GM12873 (cell line): ENCODE results near the gene HTN3.
"Not testable (repeated sequence)": the region's sequence is repeated elsewhere in the genome, so short reads cannot be mapped to it uniquely, and the experiment has no call there.

Experiments
- CTCF ChIP-seq: IDR thresholded peaks from 2 replicates; pipeline ENCODE4 v1.5.1; 2012; ENCODE audit warnings: low read depth, mild to moderate bottlenecking, moderate library complexity, low read length, control low read depth; ENCODE audit not compliant: insufficient read depth; ENCODE audit errors: missing control alignments

The HTN3 gene

GRCh38 chr4:70028159-70028558 lies at the start of gene HTN3:
TSS of gene HTN3 (plus strand) at chr4:70028459. CDS start at chr4:70030741, 2,282 bp downstream.
- not testable (repeated sequence) for TF ChIP-seq CTCF

DNA sequence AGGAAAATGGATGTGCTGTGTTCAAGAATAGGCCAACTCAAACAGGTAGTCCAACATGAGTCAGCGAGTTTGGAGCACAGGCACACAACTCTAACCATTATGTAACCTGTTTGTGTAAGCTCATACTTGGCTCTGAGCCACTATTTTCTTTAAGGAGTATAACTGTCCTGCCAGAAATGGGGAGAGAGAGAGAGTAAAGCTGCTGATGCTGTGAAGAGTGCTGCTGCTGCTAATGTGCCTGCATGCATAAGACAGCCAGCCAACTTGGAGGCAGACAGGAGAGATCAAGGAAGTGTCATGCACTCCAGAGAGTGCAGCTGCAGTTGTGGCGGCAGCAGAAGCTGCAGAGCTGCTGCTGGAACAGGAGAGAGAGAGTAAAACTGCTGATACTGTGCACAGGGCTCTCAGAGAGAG lies 44.2 kb upstream of the HTN3 start:
- no peak for TF ChIP-seq CTCF

GRCh38 chr4:69986663-69987062 lies 41.6 kb upstream of the HTN3 start:
- no peak for TF ChIP-seq CTCF

- TF ChIP-seq CTCF = no peak
These were observed 37.2 kb upstream of the HTN3 start for GRCh38 chr4:69991016-69991415.

- TF ChIP-seq CTCF = no peak
These were observed 33.5 kb upstream of the HTN3 start for GRCh38 chr4:69994782-69995181.

DNA sequence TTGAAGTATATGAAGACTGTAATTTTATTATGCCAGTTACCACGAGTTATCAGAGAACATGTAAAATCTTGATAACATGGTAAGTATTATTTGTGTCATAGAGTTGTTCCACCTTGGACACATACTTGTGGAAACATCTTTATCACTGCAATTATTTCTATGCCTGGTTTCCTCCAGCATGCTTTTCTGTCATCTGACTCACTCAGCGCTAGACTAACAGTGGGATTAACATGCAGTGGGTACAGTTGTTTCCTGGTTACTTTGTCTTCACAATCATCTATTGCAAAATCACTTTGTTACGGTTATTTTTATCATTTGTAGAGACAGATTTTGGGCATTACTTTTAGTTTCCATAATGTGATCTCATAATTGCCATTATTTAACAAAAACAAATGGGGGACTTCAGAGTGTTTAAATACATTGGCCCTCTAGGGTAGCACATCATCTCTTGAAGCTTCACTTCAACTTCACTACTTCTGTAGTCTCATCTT lies 32.7 kb upstream of the HTN3 start, which contains the start of gene STATH:
STATH (plus strand) TSS at position 441 of the 491 bp plus-strand sequence. CDS start 2,472 bp downstream, outside the sequence.
- no peak for TF ChIP-seq CTCF

DNA sequence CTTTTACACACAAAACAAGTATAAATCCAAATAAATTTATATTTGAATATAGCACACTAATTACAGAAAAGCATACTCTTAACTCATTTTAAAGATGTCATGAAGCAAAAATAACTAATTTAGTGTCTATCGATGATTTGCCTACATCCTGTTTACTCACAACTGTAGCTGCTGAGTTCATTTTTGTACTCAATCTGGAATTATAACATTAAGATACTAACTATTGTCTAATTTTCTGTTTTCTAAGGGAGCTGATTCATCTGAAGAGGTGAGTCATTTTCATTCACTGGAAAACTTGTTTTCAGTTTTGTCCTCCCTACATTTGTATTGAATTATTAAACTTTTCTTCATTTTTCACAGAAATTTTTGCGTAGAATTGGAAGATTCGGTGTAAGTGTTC lies 28.8 kb upstream of the HTN3 start:
- no peak for TF ChIP-seq CTCF
